ENCODE measurements around the gene C17orf75.
"Not testable (repeated sequence)": the region's sequence is repeated elsewhere in the genome, so short reads cannot be mapped to it uniquely, and the experiment has no call there.

The C17orf75 gene

GRCh38 chr17:32342603-32343325, 791 bp upstream of the C17orf75 start:
- DNase-seq, result no peak

GRCh38 chr17:32341141-32341856, 674 bp downstream of the C17orf75 start:
- peak; percentile 62 for DNase-seq

GRCh38 chr17:32335687-32336086, 6.3 kb downstream of the C17orf75 start:
- DNase-seq, result no peak

GRCh38 chr17:32335046-32335445, 6.9 kb downstream of the C17orf75 start:
- no peak for DNase-seq

GRCh38 chr17:32333187-32333586, 8.8 kb downstream of the C17orf75 start:
- DNase-seq, result no peak

- DNase-seq, result no peak
These were observed 10.5 kb downstream of the C17orf75 start for GRCh38 chr17:32331243-32332040.

- no peak for DNase-seq
These were observed 11.8 kb downstream of the C17orf75 start for GRCh38 chr17:32330147-32330546.

GRCh38 chr17:32327911-32328310, 14.1 kb downstream of the C17orf75 start:
- no peak for DNase-seq

- peak; percentile 45 for DNase-seq
These were observed 18.0 kb downstream of the C17orf75 start for GRCh38 chr17:32323811-32324491.

GRCh38 chr17:32323046-32323445, 18.9 kb downstream of the C17orf75 start:
- no peak for DNase-seq

- no peak for DNase-seq
These were observed 21.1 kb downstream of the C17orf75 start for GRCh38 chr17:32320847-32321246.

GRCh38 chr17:32320080-32320479, 21.9 kb downstream of the C17orf75 start:
- not testable (repeated sequence) for DNase-seq

- peak; percentile 87 for DNase-seq
These were observed 22.4 kb downstream of the C17orf75 start for GRCh38 chr17:32319548-32319905.

GRCh38 chr17:32318071-32318470, 23.9 kb downstream of the C17orf75 start:
- no peak for DNase-seq

GRCh38 chr17:32317353-32317752, 24.6 kb downstream of the C17orf75 start:
- DNase-seq, result no peak

GRCh38 chr17:32316653-32317052, 25.3 kb downstream of the C17orf75 start:
- not testable (repeated sequence) for DNase-seq

- DNase-seq, result no peak
These were observed 26.8 kb downstream of the C17orf75 start for GRCh38 chr17:32315171-32315570.

GRCh38 chr17:32314636-32315035, 27.3 kb downstream of the C17orf75 start:
- no peak for DNase-seq

- no peak for DNase-seq
These were observed 30.9 kb downstream of the C17orf75 start for GRCh38 chr17:32311028-32311536.

- no peak for DNase-seq
These were observed 34.3 kb downstream of the C17orf75 start for GRCh38 chr17:32307658-32308057.

GRCh38 chr17:32305049-32305448, 36.9 kb downstream of the C17orf75 start:
- no peak for DNase-seq

- DNase-seq, result no peak
These were observed 38.1 kb downstream of the C17orf75 start for GRCh38 chr17:32303781-32304288.
